H1 (cell line): ENCODE results near the gene C1orf21. TPM values are rescaled to one million over a fixed set of nuclear protein-coding genes. Genes with fewer than 3 reads are reported as not detected.

Experiments used
- CTCF ChIA-PET: fragments of 300-600 bp; sonication (Branson Sonifier 250); formaldehyde crosslinking; loops from one replicate; lab custom pipeline; 2021; ENCODE audit not compliant: partially characterized antibody; lab: Charles Lee
- POLR2A ChIA-PET: fragments of 300-600 bp; sonication (Branson Sonifier 250); formaldehyde crosslinking; loops from one replicate; lab custom pipeline; 2021; ENCODE audit warnings: inconsistent platforms; ENCODE audit not compliant: partially characterized antibody; lab: Charles Lee
- DNase-seq, 2 experiments: peaks; one replicate each; pipeline versions ENCODE4 v3.0.0 to v3.0.0-alpha.2; 2010 to 2022; ENCODE audit warnings: low spot score in 2 of 2, low read depth in 1 of 2, mixed read lengths in 1 of 2
- FAIRE-seq: peaks from 2 replicates; lab custom pipeline; 2011; peaks lifted over from hg19 to GRCh38; lab: Jason Lieb, UNC
- H2AFZ ChIP-seq: 2 replicates; pipeline ENCODE4 v1.8.1; 2012; ENCODE audit warnings: low read length, inconsistent platforms
- H2AK5ac ChIP-seq: 2 replicates; pipeline ENCODE4 v1.6.1; 2013; ENCODE audit warnings: low read depth, low read length
- H2BK120ac ChIP-seq: replicated peaks from 2 replicates; pipeline ENCODE3; 2013; ENCODE audit warnings: low read depth, low read length, inconsistent platforms
- H2BK12ac ChIP-seq: 2 replicates; pipeline ENCODE4 v1.6.1; 2013; ENCODE audit warnings: low read depth, low read length
- H2BK15ac ChIP-seq: 2 replicates; pipeline ENCODE4 v1.6.1; 2013; ENCODE audit warnings: low read length
- H2BK20ac ChIP-seq: 2 replicates; pipeline ENCODE4 v1.6.1; 2013; ENCODE audit warnings: low read length
- H2BK5ac ChIP-seq: 2 replicates; pipeline ENCODE4 v1.6.1; 2013; ENCODE audit warnings: low read depth, low read length
- H3K14ac ChIP-seq: 2 replicates; pipeline ENCODE4 v1.6.1; 2013; ENCODE audit warnings: inconsistent platforms; ENCODE audit not compliant: insufficient read length
- H3K18ac ChIP-seq: 2 replicates; pipeline ENCODE4 v1.6.1; 2013; ENCODE audit warnings: low read length; ENCODE audit errors: extremely low read depth
- H3K23ac ChIP-seq: 2 replicates; pipeline ENCODE4 v1.6.1; 2013; ENCODE audit warnings: inconsistent platforms; ENCODE audit not compliant: insufficient read length
- H3K23me2 ChIP-seq: 2 replicates; pipeline ENCODE4 v1.6.1; 2013; ENCODE audit warnings: low read depth, low read length
- H3K27ac ChIP-seq: 2 replicates; pipeline ENCODE4 v1.6.1; 2011; ENCODE audit warnings: low read depth, low read length, inconsistent platforms
- H3K27me3 ChIP-seq, 4 experiments: replicated peaks in 1 of 4; 1 replicate in 1 of 4; 2 replicates in 3 of 4; pipeline versions ENCODE4 v1.6.1 to v1.8.1; 2011 to 2013; ENCODE audit warnings: low read length in 3 of 4, mild to moderate bottlenecking in 3 of 4, inconsistent platforms in 2 of 4, mixed read lengths in 2 of 4, moderate library complexity in 1 of 4; ENCODE audit not compliant: control insufficient read depth in 3 of 4, insufficient read depth in 3 of 4; ENCODE audit errors: extremely low read depth in 1 of 4
- H3K36me3 ChIP-seq, 4 experiments: 2 replicates each; pipeline versions ENCODE4 v1.6.1 to v1.8.1; 2011 to 2013; ENCODE audit warnings: mild to moderate bottlenecking in 4 of 4, low read length in 3 of 4, moderate library complexity in 2 of 4, control low read depth in 1 of 4, inconsistent platforms in 1 of 4; ENCODE audit not compliant: insufficient read depth in 4 of 4, control insufficient read depth in 2 of 4
- H3K4ac ChIP-seq: replicated peaks from 2 replicates; pipeline ENCODE3; 2013; ENCODE audit warnings: low read length, low read depth, mixed read lengths, inconsistent platforms; ENCODE audit not compliant: insufficient read length
- H3K4me1 ChIP-seq, 4 experiments: replicated peaks in 1 of 4; 1 replicate in 1 of 4; 2 replicates in 3 of 4; pipeline versions ENCODE4 v1.6.1 to v1.8.1; 2011 to 2013; ENCODE audit warnings: low read length in 3 of 4, inconsistent platforms in 2 of 4, mixed read lengths in 1 of 4; ENCODE audit not compliant: insufficient read depth in 4 of 4, control insufficient read depth in 3 of 4
- H3K4me2 ChIP-seq, 2 experiments: 2 replicates each; pipeline versions ENCODE4 v1.6.1 to v1.8.1; 2011 to 2013; ENCODE audit warnings: low read depth in 2 of 2, low read length in 2 of 2, control low read depth in 1 of 2, inconsistent platforms in 1 of 2, mild to moderate bottlenecking in 1 of 2; ENCODE audit not compliant: insufficient read depth in 1 of 2
- H3K4me3 ChIP-seq, 4 experiments: fragments of 200-600, 300-600 bp in 1 of 4; sonication (generic), shearing (Covaris generic), sonication (Bioruptor Twin) in 1 of 4; 2 replicates each; pipeline versions ENCODE4 v1.5.1 to v1.8.1; 2011 to 2016; ENCODE audit warnings: low read length in 4 of 4, low read depth in 3 of 4, control low read depth in 2 of 4, inconsistent platforms in 2 of 4, mild to moderate bottlenecking in 2 of 4, mixed read lengths in 1 of 4, moderate library complexity in 1 of 4; ENCODE audit not compliant: insufficient read depth in 2 of 4; ENCODE audit errors: extremely low read depth in 1 of 4
- H3K56ac ChIP-seq: replicated peaks from 2 replicates; pipeline ENCODE3; 2013; ENCODE audit warnings: low read depth, mild to moderate bottlenecking, mixed read lengths, low read length, inconsistent platforms; ENCODE audit not compliant: insufficient read length
- H3K79me1 ChIP-seq: 2 replicates; pipeline ENCODE4 v1.6.1; 2013; ENCODE audit warnings: low read depth, low read length, control low read depth
- H3K79me2 ChIP-seq, 2 experiments: 2 replicates each; pipeline versions ENCODE4 v1.6.1 to v1.8.1; 2012 to 2013; ENCODE audit warnings: low read length in 2 of 2, mild to moderate bottlenecking in 2 of 2, inconsistent platforms in 1 of 2; ENCODE audit not compliant: insufficient read depth in 2 of 2, control insufficient read depth in 1 of 2
- H3K9ac ChIP-seq, 4 experiments: replicated peaks in 1 of 4; 1 replicate in 1 of 4; 2 replicates in 3 of 4; pipeline versions ENCODE4 v1.6.1 to v1.8.1; 2011 to 2013; ENCODE audit warnings: low read depth in 3 of 4, low read length in 3 of 4, control low read depth in 2 of 4, mild to moderate bottlenecking in 2 of 4, moderate library complexity in 2 of 4, inconsistent platforms in 1 of 4; ENCODE audit errors: extremely low read depth in 1 of 4
- H3K9me3 ChIP-seq, 2 experiments: 2 replicates each; pipeline versions ENCODE4 v1.6.1 to v1.8.1; 2012 to 2013; ENCODE audit warnings: mild to moderate bottlenecking in 2 of 2, moderate library complexity in 2 of 2, control low read depth in 1 of 2, inconsistent platforms in 1 of 2, low read depth in 1 of 2, low read length in 1 of 2, mixed read lengths in 1 of 2; ENCODE audit not compliant: insufficient read depth in 2 of 2
- H4K20me1 ChIP-seq, 2 experiments: replicated peaks in 1 of 2; 2 replicates each; pipeline versions ENCODE3 to v1.8.1; 2011 to 2013; ENCODE audit warnings: inconsistent platforms in 2 of 2, low read length in 2 of 2, mild to moderate bottlenecking in 1 of 2; ENCODE audit not compliant: insufficient read depth in 2 of 2, control insufficient read depth in 1 of 2
- H4K5ac ChIP-seq: 2 replicates; pipeline ENCODE4 v1.6.1; 2013; ENCODE audit warnings: low read length, low read depth, mixed read lengths, inconsistent platforms; ENCODE audit not compliant: insufficient read length
- H4K8ac ChIP-seq: 2 replicates; pipeline ENCODE4 v1.8.0; 2013; ENCODE audit warnings: mild to moderate bottlenecking, moderate library complexity, low read length, inconsistent platforms; ENCODE audit not compliant: insufficient read depth; ENCODE audit errors: extremely low read depth
- H4K91ac ChIP-seq: replicated peaks from 2 replicates; pipeline ENCODE3; 2013; ENCODE audit warnings: low read length, mixed read lengths, inconsistent platforms; ENCODE audit not compliant: insufficient read length
- ASH2L ChIP-seq: fragments of 200-600, 300-600 bp; sonication (generic); IDR thresholded peaks from one replicate; pipeline ENCODE4 v1.7.1; 2017; ENCODE audit warnings: low read length
- JUND ChIP-seq: IDR thresholded peaks from 2 replicates; pipeline ENCODE4 v1.6.1; 2011; ENCODE audit warnings: mild to moderate bottlenecking, improper control_type of control experiment, low read length
- KDM1A ChIP-seq: fragments of 200-600, 300-600 bp; sonication (generic); IDR thresholded peaks from 2 replicates; pipeline ENCODE4 v1.7.1; 2016; ENCODE audit warnings: mild to moderate bottlenecking, low read length, borderline replicate concordance
- POU5F1 ChIP-seq: IDR thresholded peaks from 2 replicates; pipeline ENCODE4 v1.6.1; 2011; ENCODE audit warnings: low read depth, mild to moderate bottlenecking, low read length, moderate library complexity
- RNF2 ChIP-seq: fragments of 200-900, 300-1000 bp; sonication (generic); IDR thresholded peaks from 2 replicates; pipeline ENCODE4 v1.7.1; 2016; ENCODE audit warnings: borderline replicate concordance, low read depth, mild to moderate bottlenecking, antibody characterized with exemption, low read length; ENCODE audit not compliant: poor library complexity, severe bottlenecking; ENCODE audit errors: missing control alignments
- SAP30 ChIP-seq: fragments of 300-600 bp; sonication (generic); IDR thresholded peaks from 2 replicates; pipeline ENCODE4 v1.7.1; 2012; ENCODE audit warnings: low read length, moderate library complexity, mild to moderate bottlenecking, inconsistent platforms; ENCODE audit not compliant: insufficient read depth, insufficient replicate concordance
- SIX5 ChIP-seq: IDR thresholded peaks from 2 replicates; pipeline ENCODE4 v1.6.1; 2011; ENCODE audit warnings: mild to moderate bottlenecking, low read depth, low read length
- WGBS, 2 experiments: shearing (Covaris generic) in 1 of 2; methylation state at CpG; one replicate each; pipeline versions ENCODE4 v1.1.6 to v1.1.7; 2013 to 2015; ENCODE audit warnings: low lambda C conversion rate in 2 of 2, mixed read lengths in 2 of 2, inconsistent platforms in 1 of 2, low coverage in 1 of 2, missing lambda C conversion rate in 1 of 2; ENCODE audit not compliant: insufficient replicate concordance in 2 of 2, insufficient coverage in 1 of 2, insufficient read length in 1 of 2; ENCODE audit errors: extremely low coverage in 1 of 2, missing lambda C conversion rate in 1 of 2; 5-methylcytosine and 5-hydroxymethylcytosine counted together
- polyA plus RNA-seq, 7 experiments: library from polyadenylated mRNA; depleted of rRNA in 3 of 7; stranded (reverse) in 5 of 7; unstranded in 2 of 7; fragments of >200 nt in 5 of 7; fragments of 200-250 nt in 2 of 7; gene quantifications; 1 replicate in 5 of 7; 2 replicates in 1 of 7; 4 replicates in 1 of 7; pipeline versions ENCODE4 v1.2.1 to v1.2.3, GENCODE V29; 2011 to 2013; ENCODE audit warnings: missing spikeins in 2 of 7, mixed read lengths in 2 of 7
- total RNA-seq: library from RNA; stranded (reverse); fragmentation: NEBNext Ultra II Directional; extraction: Animal tissue kit (Norgen Biotek cat#: 25700); gene quantifications from 2 replicates; pipeline ENCODE4 v1.2.1, GENCODE V29; 2021

Gene C1orf21
- total and polyA plus RNA-seq, 2 of the 8 experiments (the other 6 are each of a cell fraction or from before 2014, with no cell fraction given): 16.6 to 51.0 TPM

DNA sequence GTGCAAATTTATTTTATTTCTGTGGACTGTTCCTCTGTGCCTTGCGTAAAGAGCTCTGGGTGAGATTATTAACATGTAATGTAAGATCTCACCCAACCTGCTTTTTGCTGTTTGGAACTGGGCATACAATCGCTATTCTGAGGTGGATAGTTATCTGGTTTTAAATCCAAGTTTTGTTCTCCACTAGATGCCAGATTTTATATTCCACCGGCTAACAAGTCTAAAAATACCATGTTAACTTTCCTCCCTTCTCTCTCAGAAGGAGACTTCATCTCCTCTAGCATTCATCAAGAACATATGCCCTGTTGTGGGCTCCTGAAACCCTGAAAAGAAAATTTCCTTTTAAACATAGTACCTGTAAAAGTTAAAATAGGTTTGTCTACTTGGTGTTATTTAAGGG is 56.4 kb downstream of the C1orf21 start:
- Histone ChIP-seq H2BK15ac (no peak overlapping the region), H3K4me3 (no peak overlapping the region), H2AK5ac (no peak overlapping the region), H2BK12ac (no peak overlapping the region), H3K27me3 (no peaks in the 10 kb centered on the region), H3K79me2 (peaks cover 6 to 84% of the 10 kb centered on the region in 2 experiments; a peak in 3 of 4 replicates), H4K5ac (no peak overlapping the region), H3K9me3 (no peaks in the 10 kb centered on the region), H3K14ac (no peak overlapping the region), H3K36me3 (peaks cover 0 to 2% (median 0%) of the 10 kb centered on the region in 4 experiments; a peak in 1 of 8 replicates), H2BK120ac (no peak overlapping the region), H4K91ac (no peak overlapping the region), H4K20me1 (peaks cover 0 to 2% of the 10 kb centered on the region in 2 experiments), H4K8ac (no peak overlapping the region), H2BK20ac (no peak overlapping the region), H3K9ac (no peak overlapping the region), H2AFZ (no peak overlapping the region), H3K4ac (no peak overlapping the region), H3K4me1 (peaks cover 0 to 2% (median 0%) of the 10 kb centered on the region in 4 experiments; a peak in 1 of 7 replicates), H3K27ac (no peak overlapping the region), H3K56ac (no peak overlapping the region), H3K79me1 (no peaks in the 10 kb centered on the region; the same call in 1 of the 2 replicates), H3K4me2 (no peak overlapping the region), H3K23me2 (no peaks in the 10 kb centered on the region), H2BK5ac (no peak overlapping the region), H3K23ac (no peak overlapping the region), H3K18ac (no peak overlapping the region)
- ChIA-PET CTCF (no interaction called here), POLR2A (interaction anchor here (0.6 to 1.0 kb wide), 2 partner anchors 9 to 10 kb away, joined by 3 to 4 read pairs; no protein-coding TSS in a partner anchor)
- TF ChIP-seq JUND (no peak), POU5F1 (no peak), KDM1A (no peak), ASH2L (no peak), RNF2 (no peak), SAP30 (no peak), SIX5 (no peak)
- FAIRE-seq (no peak), DNase-seq (no peak)
- WGBS, 2 experiments: 94% methylated on average over 3 of the region's 3 CpGs; no CpG with 5 or more reads in 1 of the 2 experiments
